Measurements from ENCODE around the gene FBXO3. TPM values are rescaled to one million over a fixed set of nuclear protein-coding genes. Genes with fewer than 3 reads are reported as not detected.

FBXO3 gene
- total RNA-seq, 2 experiments from 2014 or later: 14.9 to 17.0 TPM

- no peak overlapping the region for H3K27ac Mint-ChIP-seq
- H3K4me1 Mint-ChIP-seq: peaks cover 4% of the 10 kb centered on the region
- CTCF ChIA-PET: no interaction called here
- H3K27me3 Mint-ChIP-seq: no peaks in the 10 kb centered on the region
- DNase-seq: no peak
- H3K9me3 Mint-ChIP-seq (ENCODE audit: low read depth): no peaks in the 10 kb centered on the region
- no peak for ATAC-seq
- no peak overlapping the region for H3K4me3 Mint-ChIP-seq
- peaks cover 56% of the 10 kb centered on the region for H3K36me3 Mint-ChIP-seq
Observed at GRCh38 chr11:33761471-33761870, 12.8 kb downstream of the FBXO3 start.

GRCh38 chr11:33753304-33753967 lies 20.9 kb downstream of the FBXO3 start:
- DNase-seq (no peak), ATAC-seq (peak; percentile 77)
- peaks cover 34% of the 10 kb centered on the region for H3K36me3 Mint-ChIP-seq
- H3K9me3 Mint-ChIP-seq (ENCODE audit: low read depth): no peaks in the 10 kb centered on the region
- no peak overlapping the region for H3K27ac Mint-ChIP-seq
- peaks cover 8% of the 10 kb centered on the region for H3K4me1 Mint-ChIP-seq
- CTCF ChIA-PET: interaction anchor here (1.0 to 1.1 kb wide), 2 partner anchors 11 to 37 kb away, joined by 4 to 6 read pairs; no protein-coding TSS in a partner anchor
- H3K4me3 Mint-ChIP-seq: no peak overlapping the region
- H3K27me3 Mint-ChIP-seq: no peaks in the 10 kb centered on the region

DNA sequence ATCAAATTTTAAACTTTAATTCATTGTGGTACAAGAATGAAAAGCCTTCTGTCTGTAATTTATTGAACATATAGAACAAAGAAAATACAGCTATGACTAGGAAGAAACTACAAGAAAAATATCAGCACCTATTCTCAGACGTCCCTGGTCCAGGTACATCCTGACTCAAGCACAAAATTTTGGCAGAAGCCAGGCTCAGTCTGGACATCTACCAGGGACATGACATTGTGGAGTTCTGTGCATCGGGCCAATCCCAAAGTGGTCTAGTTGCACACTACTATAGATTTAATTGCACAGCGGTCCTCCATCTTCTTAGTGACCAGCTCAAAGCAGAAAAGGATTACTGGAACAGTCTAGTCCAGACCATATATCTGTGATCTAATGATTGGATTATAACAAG lies 22.4 kb downstream of the FBXO3 start:
- peaks cover 30% of the 10 kb centered on the region for H3K36me3 Mint-ChIP-seq
- H3K4me3 Mint-ChIP-seq: no peak overlapping the region
- H3K4me1 Mint-ChIP-seq: peaks cover 8% of the 10 kb centered on the region
- H3K27me3 Mint-ChIP-seq: no peaks in the 10 kb centered on the region
- H3K9me3 Mint-ChIP-seq (ENCODE audit: low read depth): no peaks in the 10 kb centered on the region
- CTCF ChIA-PET: interaction anchor here (0.7 kb wide), 1 partner anchor 9 kb away, joined by 3 read pairs; no protein-coding TSS in a partner anchor
- no peak overlapping the region for H3K27ac Mint-ChIP-seq
- DNase-seq (no peak), ATAC-seq (no peak)

DNA sequence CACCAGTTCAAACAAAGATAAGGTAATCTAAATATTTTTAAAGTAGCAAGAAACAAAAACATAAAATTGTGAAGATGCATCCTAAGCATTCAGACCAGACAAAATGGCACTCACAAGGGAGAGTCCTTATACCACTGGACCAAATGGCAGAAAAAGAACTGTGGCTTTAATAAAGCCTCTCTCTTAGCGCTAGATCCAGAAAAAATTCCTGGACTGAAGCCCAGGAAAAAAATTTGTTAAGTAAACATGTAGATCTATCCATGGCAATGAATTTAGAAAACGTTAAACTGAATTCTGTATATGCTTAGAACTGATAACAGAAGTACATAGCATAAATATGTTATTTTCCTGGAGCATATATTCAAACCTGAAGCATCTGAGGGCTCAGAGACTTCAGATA lies 26.3 kb downstream of the FBXO3 start:
- Mint-ChIP-seq H3K36me3 (peaks cover 15% of the 10 kb centered on the region), H3K27ac (no peak overlapping the region), H3K9me3 (ENCODE audit: low read depth) (no peaks in the 10 kb centered on the region), H3K4me3 (no peak overlapping the region), H3K4me1 (peaks cover under 1% of the 10 kb centered on the region), H3K27me3 (no peaks in the 10 kb centered on the region)
- DNase-seq (no peak), ATAC-seq (no peak)
- CTCF ChIA-PET: interaction anchor here (0.6 kb wide), 1 partner anchor 878 kb away, joined by 3 read pairs; no protein-coding TSS in a partner anchor

- H3K27ac Mint-ChIP-seq: no peak overlapping the region
- H3K4me3 Mint-ChIP-seq: no peak overlapping the region
- H3K36me3 Mint-ChIP-seq: peaks cover 12% of the 10 kb centered on the region
- H3K9me3 Mint-ChIP-seq (ENCODE audit: low read depth): no peaks in the 10 kb centered on the region
- no peak for ATAC-seq
- peaks cover under 1% of the 10 kb centered on the region for H3K27me3 Mint-ChIP-seq
- no peak for DNase-seq
- CTCF ChIA-PET: interaction anchor here (0.9 to 1.6 kb wide), 6 partner anchors 17 to 381 kb away, joined by 3 to 13 read pairs (median 8); partner anchors contain the start of gene C11orf91
- H3K4me1 Mint-ChIP-seq: no peaks in the 10 kb centered on the region
Observed at GRCh38 chr11:33743291-33743690, 31.0 kb downstream of the FBXO3 start.

GRCh38 chr11:33742249-33742851 lies 32.0 kb downstream of the FBXO3 start:
- H3K4me3 Mint-ChIP-seq: no peak overlapping the region
- CTCF ChIA-PET: interaction anchor here (0.7 to 1.7 kb wide), 16 partner anchors 9 to 389 kb away, joined by 3 to 25 read pairs (median 4); partner anchors contain the start of gene C11orf91
- ATAC-seq (no peak), DNase-seq (no peak)
- H3K36me3 Mint-ChIP-seq: peaks cover 10% of the 10 kb centered on the region
- no peaks in the 10 kb centered on the region for H3K4me1 Mint-ChIP-seq
- H3K27me3 Mint-ChIP-seq: peaks cover 8% of the 10 kb centered on the region
- no peaks in the 10 kb centered on the region for H3K9me3 Mint-ChIP-seq (ENCODE audit: low read depth)
- H3K27ac Mint-ChIP-seq: no peak overlapping the region

GRCh38 chr11:33741806-33742205 lies 32.5 kb downstream of the FBXO3 start:
- Mint-ChIP-seq H3K4me3 (no peak overlapping the region), H3K27me3 (peaks cover 12% of the 10 kb centered on the region), H3K9me3 (ENCODE audit: low read depth) (no peaks in the 10 kb centered on the region), H3K27ac (no peak overlapping the region), H3K4me1 (peaks cover 1% of the 10 kb centered on the region), H3K36me3 (peaks cover 7% of the 10 kb centered on the region)
- DNase-seq: no peak
- no peak for ATAC-seq
- CTCF ChIA-PET: interaction anchor here (0.8 to 1.7 kb wide), 7 partner anchors 11 to 199 kb away, joined by 4 to 25 read pairs (median 8); partner anchors contain the start of gene C11orf91

- Mint-ChIP-seq H3K27ac (no peak overlapping the region), H3K4me1 (peaks cover 22% of the 10 kb centered on the region), H3K4me3 (no peak overlapping the region), H3K27me3 (peaks cover 35% of the 10 kb centered on the region), H3K9me3 (ENCODE audit: low read depth) (no peaks in the 10 kb centered on the region), H3K36me3 (peaks cover 8% of the 10 kb centered on the region)
- ATAC-seq: no peak
- CTCF ChIA-PET: interaction anchor here (0.8 to 1.6 kb wide), 3 partner anchors 11 to 22 kb away, joined by 3 to 5 read pairs (median 4); no protein-coding TSS in a partner anchor
- DNase-seq: no peak
Observed at GRCh38 chr11:33737362-33737821, 36.9 kb downstream of the FBXO3 start.

GRCh38 chr11:33736148-33736812 lies 38.0 kb downstream of the FBXO3 start, which contains the start of gene CD59:
TSS of gene CD59 (minus strand) at chr11:33736423. CDS start at chr11:33722445, 13,978 bp downstream.
- Mint-ChIP-seq H3K27me3 (peaks cover 37% of the 10 kb centered on the region), H3K4me3 (peak within 1 kb of the TSS; percentile 82), H3K36me3 (peaks cover 10% of the 10 kb centered on the region), H3K4me1 (peaks cover 29% of the 10 kb centered on the region), H3K9me3 (ENCODE audit: low read depth) (no peaks in the 10 kb centered on the region), H3K27ac (peak within 1 kb of the TSS; percentile 71)
- DNase-seq: peak; percentile 87
- ATAC-seq: peak; percentile 83
- CTCF ChIA-PET: interaction anchor here (0.8 to 1.6 kb wide), 5 partner anchors 10 to 57 kb away, joined by 3 to 5 read pairs (median 3); no protein-coding TSS in a partner anchor

GRCh38 chr11:33735271-33736147 lies 38.8 kb downstream of the FBXO3 start:
- no peaks in the 10 kb centered on the region for H3K9me3 Mint-ChIP-seq (ENCODE audit: low read depth)
- H3K4me3 Mint-ChIP-seq: peak overlapping the region; percentile 82
- ATAC-seq (peak; percentile 56), DNase-seq (peak; percentile 71)
- peaks cover 40% of the 10 kb centered on the region for H3K27me3 Mint-ChIP-seq
- peaks cover 31% of the 10 kb centered on the region for H3K4me1 Mint-ChIP-seq
- H3K27ac Mint-ChIP-seq: peak overlapping the region; percentile 71
- peaks cover 10% of the 10 kb centered on the region for H3K36me3 Mint-ChIP-seq
- CTCF ChIA-PET: interaction anchor here (0.9 to 1.5 kb wide), 3 partner anchors 13 to 21 kb away, joined by 3 to 6 read pairs (median 3); no protein-coding TSS in a partner anchor

- Mint-ChIP-seq H3K36me3 (peaks cover 10% of the 10 kb centered on the region), H3K27me3 (peaks cover 40% of the 10 kb centered on the region), H3K4me1 (peaks cover 31% of the 10 kb centered on the region), H3K4me3 (peak overlapping the region; percentile 82), H3K27ac (peak overlapping the region; percentile 71), H3K9me3 (ENCODE audit: low read depth) (no peaks in the 10 kb centered on the region)
- ATAC-seq (no peak), DNase-seq (no peak)
- CTCF ChIA-PET: interaction anchor here (0.9 to 1.5 kb wide), 3 partner anchors 12 to 20 kb away, joined by 3 to 6 read pairs (median 3); no protein-coding TSS in a partner anchor
Observed at GRCh38 chr11:33734441-33735270, 39.7 kb downstream of the FBXO3 start.
